ENCODE results near the gene CD40LG. TPM values are rescaled to one million over a fixed set of nuclear protein-coding genes. Genes with fewer than 3 reads are reported as not detected.

CD40LG gene
- total and polyA plus RNA-seq, 7 donors, result 0.25 TPM; not detected in 6

DNA sequence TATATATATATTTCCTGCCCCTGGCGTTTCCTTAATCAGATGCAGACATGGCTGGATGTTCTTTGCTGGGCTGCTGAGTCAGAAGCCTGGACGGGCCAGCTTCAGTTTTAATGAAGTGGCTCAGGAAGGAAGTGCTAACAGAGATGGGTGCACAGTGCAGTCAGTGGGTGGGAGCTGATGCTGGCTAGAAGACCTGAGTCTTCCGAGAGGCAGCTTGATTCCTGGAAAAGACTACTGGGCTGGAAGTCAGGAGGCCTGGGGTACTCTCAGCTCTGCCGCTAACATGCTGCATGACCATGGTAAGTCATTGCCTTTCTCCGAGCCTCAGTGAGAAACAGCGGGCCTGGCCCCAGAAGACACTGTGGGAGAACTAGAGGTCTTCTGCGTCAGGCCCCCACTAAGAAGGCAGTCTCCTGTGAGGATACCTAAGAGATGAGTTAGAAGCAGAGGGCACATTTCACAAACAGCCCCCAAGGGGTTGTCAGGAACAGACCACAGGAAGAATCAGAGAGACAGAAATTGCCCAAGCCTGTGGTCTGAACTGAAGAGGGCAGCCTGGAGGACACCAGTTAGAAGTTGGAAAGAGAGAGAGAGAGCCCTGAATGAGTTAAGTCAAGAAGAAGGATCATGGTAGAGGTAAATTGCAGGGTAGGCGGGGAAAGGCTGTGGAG is 8.3 kb upstream of the CD40LG start:
- Histone ChIP-seq H3K27ac (no peak overlapping the region), H3K27me3 (ENCODE audit: insufficient read depth in 3 of 3, low read length in 2 of 3) (peaks cover 0 to 5% (median 0%) of the 10 kb centered on the region in 3 donors), H3K9me3 (no peaks in the 10 kb centered on the region), H3K4me1 (no peaks in the 10 kb centered on the region), H3K36me3 (ENCODE audit: insufficient read depth in 1 of 2, low read depth in 1 of 2) (no peaks in the 10 kb centered on the region), H3K4me3 (no peak overlapping the region)
- ATAC-seq, result no peak
- intact Hi-C loops (cut with DNase I), result no loop called here
- no peak for DNase-seq
- WGBS, 3 donors, result 65 to 83% (median 78%) methylated on average over 8 of the region's 8 CpGs
- TF ChIP-seq, protein P1, sequence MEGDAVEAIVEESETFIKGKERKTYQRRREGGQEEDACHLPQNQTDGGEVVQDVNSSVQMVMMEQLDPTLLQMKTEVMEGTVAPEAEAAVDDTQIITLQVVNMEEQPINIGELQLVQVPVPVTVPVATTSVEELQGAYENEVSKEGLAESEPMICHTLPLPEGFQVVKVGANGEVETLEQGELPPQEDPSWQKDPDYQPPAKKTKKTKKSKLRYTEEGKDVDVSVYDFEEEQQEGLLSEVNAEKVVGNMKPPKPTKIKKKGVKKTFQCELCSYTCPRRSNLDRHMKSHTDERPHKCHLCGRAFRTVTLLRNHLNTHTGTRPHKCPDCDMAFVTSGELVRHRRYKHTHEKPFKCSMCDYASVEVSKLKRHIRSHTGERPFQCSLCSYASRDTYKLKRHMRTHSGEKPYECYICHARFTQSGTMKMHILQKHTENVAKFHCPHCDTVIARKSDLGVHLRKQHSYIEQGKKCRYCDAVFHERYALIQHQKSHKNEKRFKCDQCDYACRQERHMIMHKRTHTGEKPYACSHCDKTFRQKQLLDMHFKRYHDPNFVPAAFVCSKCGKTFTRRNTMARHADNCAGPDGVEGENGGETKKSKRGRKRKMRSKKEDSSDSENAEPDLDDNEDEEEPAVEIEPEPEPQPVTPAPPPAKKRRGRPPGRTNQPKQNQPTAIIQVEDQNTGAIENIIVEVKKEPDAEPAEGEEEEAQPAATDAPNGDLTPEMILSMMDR (IDR thresholded peaks at IDR 0.05), result no peak

DNA sequence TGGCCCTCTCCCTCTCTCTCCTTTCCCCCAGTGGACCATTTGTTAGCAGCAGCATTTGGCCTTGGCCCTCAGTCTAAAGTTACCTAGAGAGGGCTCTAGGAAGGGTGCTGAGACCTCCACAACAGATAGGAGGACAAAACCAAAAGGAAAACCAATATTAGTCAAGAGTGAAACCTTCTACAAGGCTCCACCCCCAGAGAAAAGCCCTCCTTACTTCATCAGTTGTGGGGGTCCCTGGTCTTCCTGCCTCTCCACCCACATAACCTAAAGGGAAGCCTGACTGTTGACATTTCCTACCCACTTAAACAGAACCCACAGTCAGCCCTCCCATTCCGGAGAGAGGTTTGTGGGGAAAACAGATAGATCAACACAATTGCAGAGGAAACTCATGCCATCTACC is 4.7 kb upstream of the CD40LG start:
- 58 to 87% (median 79%) methylated on average over 1 of the region's 1 CpG for WGBS, 3 donors
- H3K9me3 ChIP-seq, result no peaks in the 10 kb centered on the region
- ATAC-seq, result no peak

DNA sequence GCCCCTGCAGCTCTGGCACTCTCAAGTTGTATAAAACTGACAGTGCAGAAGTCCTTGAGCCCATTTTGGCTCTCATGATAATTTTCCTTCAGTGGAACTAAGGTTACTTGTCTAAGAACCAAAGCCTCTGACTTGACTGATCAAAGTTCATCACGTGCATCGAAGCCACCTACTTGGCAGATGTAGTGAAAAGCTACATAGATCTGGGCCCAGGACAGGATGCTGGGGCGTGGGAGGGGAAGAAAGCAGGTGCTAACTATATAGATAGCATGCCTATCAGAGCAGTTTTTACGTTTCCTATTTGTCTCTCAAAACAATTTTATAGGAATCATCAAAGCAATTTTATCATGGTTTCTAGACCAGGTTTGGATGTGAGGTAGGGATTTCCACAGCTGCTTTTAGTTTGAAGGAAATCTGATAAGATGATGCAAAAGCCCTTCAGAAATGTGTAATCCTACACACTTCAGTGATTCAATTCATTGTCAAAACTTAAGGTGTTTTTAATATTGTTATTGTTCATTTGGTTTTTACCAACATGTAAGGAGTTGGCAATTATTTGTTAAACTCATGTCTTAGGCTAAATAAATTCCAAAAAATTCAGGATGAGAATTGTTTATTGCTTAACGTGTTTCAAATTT is 1.2 kb upstream of the CD40LG start:
- intact Hi-C loops (cut with DNase I), result no loop called here
- TF ChIP-seq, protein P1 (IDR thresholded peaks at IDR 0.05), result no peak
- H3K36me3 ChIP-seq (ENCODE audit: insufficient read depth in 1 of 2, low read depth in 1 of 2), result no peaks in the 10 kb centered on the region
- WGBS, 3 donors, result 55 to 83% (median 83%) methylated on average over 5 of the region's 5 CpGs
- ATAC-seq, result no peak
- no peaks in the 10 kb centered on the region for H3K9me3 ChIP-seq
- no peak for DNase-seq
- no peaks in the 10 kb centered on the region for H3K27me3 ChIP-seq (ENCODE audit: insufficient read depth in 3 of 3, low read length in 2 of 3)
- H3K4me3 ChIP-seq, result no peak overlapping the region
- H3K4me1 ChIP-seq, result no peaks in the 10 kb centered on the region
- H3K27ac ChIP-seq, result no peak overlapping the region

More for the DNA sequence above, 4.7 kb upstream of the CD40LG start:
- TF ChIP-seq, protein P1 (IDR thresholded peaks at IDR 0.05), result no peak
- H3K4me1 ChIP-seq, result no peaks in the 10 kb centered on the region
- DNase-seq, result no peak
- intact Hi-C loops (cut with DNase I), result no loop called here
- no peak overlapping the region for H3K27ac ChIP-seq
- no peaks in the 10 kb centered on the region for H3K27me3 ChIP-seq (ENCODE audit: insufficient read depth in 3 of 3, low read length in 2 of 3)
- H3K4me3 ChIP-seq, result no peak overlapping the region
- no peaks in the 10 kb centered on the region for H3K36me3 ChIP-seq (ENCODE audit: insufficient read depth in 1 of 2, low read depth in 1 of 2)

DNA sequence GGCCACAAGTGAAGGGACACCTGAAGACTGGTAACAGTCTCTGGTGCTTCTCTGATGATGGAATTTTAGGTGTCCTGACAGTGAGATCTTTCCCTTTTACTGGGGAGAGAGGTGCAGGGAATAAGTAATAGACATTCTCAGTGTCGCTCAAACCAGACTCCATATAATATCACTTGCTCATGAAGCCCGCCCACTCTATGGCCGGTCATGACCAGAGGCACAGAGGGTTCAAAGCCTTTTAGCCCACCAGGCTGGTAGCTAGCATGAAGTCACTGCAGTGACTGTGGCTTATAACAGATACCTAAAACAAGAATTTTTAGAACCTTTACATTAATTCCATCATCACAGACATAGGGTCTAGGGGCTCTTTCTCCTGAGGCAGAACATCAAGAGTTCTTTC is 2.9 kb downstream of the CD40LG start:
- TF ChIP-seq, protein P1 (IDR thresholded peaks at IDR 0.05), result no peak
- no peak for ATAC-seq
- Histone ChIP-seq H3K4me3 (no peak overlapping the region), H3K4me1 (no peaks in the 10 kb centered on the region), H3K9me3 (no peaks in the 10 kb centered on the region), H3K27ac (no peak overlapping the region), H3K27me3 (ENCODE audit: insufficient read depth in 3 of 3, low read length in 2 of 3) (peaks cover 0 to 2% (median 0%) of the 10 kb centered on the region in 3 donors), H3K36me3 (ENCODE audit: insufficient read depth in 1 of 2, low read depth in 1 of 2) (no peaks in the 10 kb centered on the region)
- intact Hi-C loops (cut with DNase I), result no loop called here
- WGBS, 3 donors, result 81 to 98% (median 92%) methylated on average over 3 of the region's 3 CpGs
- DNase-seq, result no peak

Data from psoas muscle (tissue), 8 donors.